Skeletal muscle cell (primary cell): Measurements from ENCODE around the gene ZCCHC2.

Experiments
- DNase-seq: peaks from one replicate; pipeline ENCODE4 v3.0.0-alpha.2; 2010; ENCODE audit warnings: low read depth
- H3K4me3 ChIP-seq: 2 replicates; pipeline ENCODE4 v1.5.1; 2011; ENCODE audit warnings: low read depth, mild to moderate bottlenecking, control low read depth, low read length, moderate library complexity

ZCCHC2 gene

GRCh38 chr18:62522504-62523254 is at the start of gene ZCCHC2:
Gene ZCCHC2 (plus strand): TSS chr18:62523025. CDS start chr18:62523425, 400 bp downstream.
- DNase-seq, result peak; percentile 92
- peak within 1 kb of the TSS; percentile 79 for H3K4me3 ChIP-seq

GRCh38 chr18:62479574-62479973 is 43.3 kb upstream of the ZCCHC2 start:
- no peak for DNase-seq
- no peak overlapping the region for H3K4me3 ChIP-seq

GRCh38 chr18:62480927-62481326 is 41.9 kb upstream of the ZCCHC2 start:
- no peak for DNase-seq
- no peak overlapping the region for H3K4me3 ChIP-seq

GRCh38 chr18:62484941-62485340 is 37.9 kb upstream of the ZCCHC2 start:
- no peak overlapping the region for H3K4me3 ChIP-seq
- DNase-seq, result no peak

GRCh38 chr18:62485684-62486083 is 37.1 kb upstream of the ZCCHC2 start:
- H3K4me3 ChIP-seq, result no peak overlapping the region
- DNase-seq, result peak; percentile 42

- DNase-seq, result peak; percentile 8
- no peak overlapping the region for H3K4me3 ChIP-seq
These were observed 36.4 kb upstream of the ZCCHC2 start for GRCh38 chr18:62486290-62486964.

- no peak overlapping the region for H3K4me3 ChIP-seq
- no peak for DNase-seq
These were observed 35.7 kb upstream of the ZCCHC2 start for GRCh38 chr18:62487161-62487560.

- no peak overlapping the region for H3K4me3 ChIP-seq
- no peak for DNase-seq
These were observed 31.7 kb upstream of the ZCCHC2 start for GRCh38 chr18:62490967-62491695.

- no peak overlapping the region for H3K4me3 ChIP-seq
These were observed 29.6 kb upstream of the ZCCHC2 start for GRCh38 chr18:62493033-62493862.

GRCh38 chr18:62494764-62495163 is 28.1 kb upstream of the ZCCHC2 start:
- no peak overlapping the region for H3K4me3 ChIP-seq
- DNase-seq, result no peak

More at GRCh38 chr18:62493033-62493862, 29.6 kb upstream of the ZCCHC2 start:
- no peak for DNase-seq

GRCh38 chr18:62496262-62496661 is 26.6 kb upstream of the ZCCHC2 start:
- no peak overlapping the region for H3K4me3 ChIP-seq

GRCh38 chr18:62497190-62497772 is 25.5 kb upstream of the ZCCHC2 start:
- H3K4me3 ChIP-seq, result no peak overlapping the region
- DNase-seq, result no peak

More at GRCh38 chr18:62496262-62496661, 26.6 kb upstream of the ZCCHC2 start:
- DNase-seq, result no peak

- DNase-seq, result no peak
- no peak overlapping the region for H3K4me3 ChIP-seq
These were observed 24.1 kb upstream of the ZCCHC2 start for GRCh38 chr18:62498616-62499262.

- no peak for DNase-seq
- H3K4me3 ChIP-seq, result no peak overlapping the region
These were observed 23.6 kb upstream of the ZCCHC2 start for GRCh38 chr18:62499263-62499650.

- no peak for DNase-seq
- no peak overlapping the region for H3K4me3 ChIP-seq
These were observed 22.7 kb upstream of the ZCCHC2 start for GRCh38 chr18:62500174-62500573.

GRCh38 chr18:62500966-62501591 is 21.7 kb upstream of the ZCCHC2 start:
- no peak overlapping the region for H3K4me3 ChIP-seq
- no peak for DNase-seq

GRCh38 chr18:62505669-62506494 is 16.9 kb upstream of the ZCCHC2 start:
- H3K4me3 ChIP-seq, result peak overlapping the region; percentile 5
- DNase-seq, result no peak
